Activated CD4-positive, alpha-beta T cell treated with anti-CD3 and anti-CD28 coated beads, Interleukin-10, Interleukin-2, amounts not matched to agents 100 ng/mL and 50 ng/mL, durations not matched to agents 16 hours and 8 hours (primary cell): Measurements from ENCODE around the gene ATF3.

Experiments used
- DNase-seq: peaks from one replicate; pipeline ENCODE4 v3.0.0-alpha.2; 2020

ATF3 gene

GRCh38 chr1:212608392-212608958 is at the start of gene ATF3:
Gene ATF3, plus strand, starts transcription at chr1:212608761. Its CDS starts 6,261 bp downstream, at chr1:212615022.
- peak; percentile 98 for DNase-seq

- no peak for DNase-seq
These were observed 48.6 kb upstream of the ATF3 start for GRCh38 chr1:212559929-212560328.

- DNase-seq: no peak
These were observed 47.6 kb upstream of the ATF3 start for GRCh38 chr1:212560933-212561460.

GRCh38 chr1:212561501-212561931 is 47.0 kb upstream of the ATF3 start:
- no peak for DNase-seq

GRCh38 chr1:212562771-212563170 is 45.8 kb upstream of the ATF3 start:
- no peak for DNase-seq

GRCh38 chr1:212565079-212565478 is 43.5 kb upstream of the ATF3 start:
- DNase-seq: no peak

GRCh38 chr1:212565571-212566305 is 42.8 kb upstream of the ATF3 start:
- DNase-seq: peak; percentile 50

GRCh38 chr1:212566522-212567479 is 41.8 kb upstream of the ATF3 start:
- DNase-seq: peak; percentile 93

GRCh38 chr1:212567638-212568037 is 40.9 kb upstream of the ATF3 start:
- no peak for DNase-seq

GRCh38 chr1:212568978-212569537 is 39.5 kb upstream of the ATF3 start:
- no peak for DNase-seq

GRCh38 chr1:212574732-212575131 is 33.8 kb upstream of the ATF3 start:
- DNase-seq: no peak

GRCh38 chr1:212575333-212575732 is 33.2 kb upstream of the ATF3 start:
- DNase-seq: no peak

- DNase-seq: no peak
These were observed 30.5 kb upstream of the ATF3 start for GRCh38 chr1:212578041-212578440.

- DNase-seq: no peak
These were observed 27.5 kb upstream of the ATF3 start for GRCh38 chr1:212581034-212581433.

GRCh38 chr1:212582291-212582690 is 26.3 kb upstream of the ATF3 start:
- DNase-seq: no peak

- no peak for DNase-seq
These were observed 25.5 kb upstream of the ATF3 start for GRCh38 chr1:212582808-212583615.

- no peak for DNase-seq
These were observed 24.9 kb upstream of the ATF3 start for GRCh38 chr1:212583643-212584042.

GRCh38 chr1:212584092-212584886 is 24.3 kb upstream of the ATF3 start:
- no peak for DNase-seq

- no peak for DNase-seq
These were observed 23.4 kb upstream of the ATF3 start for GRCh38 chr1:212585210-212585609.

GRCh38 chr1:212586206-212587015 is 22.1 kb upstream of the ATF3 start:
- DNase-seq: no peak
